Forelimb muscle (tissue), 1 donor: ENCODE results near the gene CCZ1B. TPM values are rescaled to one million over a fixed set of nuclear protein-coding genes. Genes with fewer than 3 reads are reported as not detected.

ENCODE experiments used
- polyA plus RNA-seq: library from polyadenylated mRNA; unstranded; fragments of 120-200 nt; gene quantifications from one replicate; pipeline ENCODE4 v1.2.1, GENCODE V29; 2013; ENCODE audit not compliant: insufficient read length

The CCZ1B gene
- polyA plus RNA-seq, 1 donor = 46.5 TPM

Other genes starting within 250 kb of the CCZ1B start
- 45.1 TPM for gene ZDHHC4, start 248.8 kb downstream of the CCZ1B start, polyA plus RNA-seq
- gene INTS15, start 236.3 kb downstream of the CCZ1B start, polyA plus RNA-seq = 23.5 TPM
- 16.6 TPM for gene ZNF853, start 210.7 kb downstream of the CCZ1B start, polyA plus RNA-seq
- 27.5 TPM for gene ZNF316, start 189.0 kb downstream of the CCZ1B start, polyA plus RNA-seq
- gene ZNF12, start 119.3 kb downstream of the CCZ1B start, polyA plus RNA-seq = 17.6 TPM
- 0.78 TPM for gene RSPH10B2, start 72.2 kb downstream of the CCZ1B start, polyA plus RNA-seq